ENCODE results near the gene HOXA6.

The HOXA6 gene

GRCh38 chr7:27160546-27161213 lies 13.1 kb upstream of the HOXA6 start:
- no peak for DNase-seq

GRCh38 chr7:27160145-27160545 lies 12.6 kb upstream of the HOXA6 start:
- DNase-seq: no peak

DNA sequence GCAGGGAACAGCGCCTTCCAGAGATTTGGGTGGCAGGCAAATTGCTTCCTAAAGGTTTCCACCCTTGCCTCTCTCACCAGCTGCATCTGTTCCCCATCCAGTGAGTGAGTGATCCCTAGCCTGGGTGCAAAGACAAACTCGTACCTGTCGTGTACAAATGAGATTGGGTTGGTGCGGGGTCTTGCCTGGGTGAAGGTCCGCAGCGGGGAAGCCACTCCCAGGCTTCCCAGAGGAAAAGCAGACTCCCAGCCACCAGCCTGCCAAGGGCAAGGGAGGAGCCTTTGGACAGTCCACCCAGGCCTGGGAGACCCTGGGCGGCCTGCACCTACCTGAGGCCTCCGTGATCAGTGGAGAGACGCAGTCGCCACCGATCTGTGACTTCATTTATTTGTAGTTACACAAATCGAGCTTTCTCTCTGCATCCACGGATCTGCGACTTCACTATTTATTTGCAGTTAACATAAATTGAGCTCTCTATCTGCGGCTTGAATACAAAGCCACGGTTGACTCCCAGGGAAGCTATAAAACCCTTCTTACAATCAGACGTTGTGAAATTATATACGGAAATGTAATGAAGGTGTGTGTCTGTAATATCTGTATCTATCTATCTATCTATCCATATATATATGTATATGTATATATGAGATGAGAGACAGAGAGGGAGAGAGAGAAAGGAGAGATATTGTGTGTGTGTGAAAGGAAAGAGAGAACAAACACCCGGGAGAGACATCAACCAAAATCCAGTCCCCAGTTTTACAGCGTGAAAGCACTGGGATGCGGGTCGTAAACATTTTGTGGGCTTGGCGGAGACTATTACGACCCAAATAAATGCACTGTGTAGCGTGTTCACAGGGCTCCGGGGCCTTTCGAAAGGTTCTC lies 11.9 kb upstream of the HOXA6 start:
- no peak for DNase-seq

- DNase-seq: no peak
Observed at GRCh38 chr7:27158436-27159265, 11.1 kb upstream of the HOXA6 start.

DNA sequence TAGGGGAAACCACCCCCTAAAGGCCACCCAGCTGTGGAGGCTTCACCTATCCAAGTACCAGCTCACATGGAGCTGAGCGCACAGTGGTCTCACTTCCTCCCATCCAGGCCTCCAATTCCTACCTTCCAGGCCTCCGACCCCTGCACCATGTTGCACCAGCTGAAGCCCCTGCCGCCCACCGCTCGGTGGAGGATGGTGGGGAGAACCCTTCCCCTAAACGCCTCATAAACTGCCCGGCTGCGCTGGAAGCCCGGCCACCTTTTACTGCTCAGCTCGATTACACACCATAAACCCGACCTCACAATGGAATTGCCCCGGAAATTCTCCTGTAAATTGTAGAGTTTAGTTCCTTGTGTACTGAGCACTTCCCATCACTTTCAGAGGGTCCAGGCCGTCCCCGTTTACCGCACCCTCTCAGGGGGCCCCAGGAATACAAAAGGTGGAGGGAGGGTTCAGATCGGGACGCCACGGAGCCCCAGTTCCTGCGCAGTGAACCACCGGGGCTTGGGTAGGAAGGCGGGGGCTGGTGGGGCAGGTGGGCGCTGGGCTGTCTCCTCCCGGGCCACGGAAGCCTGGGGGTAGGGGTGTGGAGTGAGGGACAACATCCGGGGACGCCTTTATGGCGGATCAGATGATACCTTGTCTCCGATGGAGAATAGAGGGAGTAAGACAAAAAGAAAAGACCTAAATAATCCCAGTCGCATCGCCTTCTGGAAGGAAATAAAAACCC lies 10.3 kb upstream of the HOXA6 start:
- DNase-seq: no peak

DNA sequence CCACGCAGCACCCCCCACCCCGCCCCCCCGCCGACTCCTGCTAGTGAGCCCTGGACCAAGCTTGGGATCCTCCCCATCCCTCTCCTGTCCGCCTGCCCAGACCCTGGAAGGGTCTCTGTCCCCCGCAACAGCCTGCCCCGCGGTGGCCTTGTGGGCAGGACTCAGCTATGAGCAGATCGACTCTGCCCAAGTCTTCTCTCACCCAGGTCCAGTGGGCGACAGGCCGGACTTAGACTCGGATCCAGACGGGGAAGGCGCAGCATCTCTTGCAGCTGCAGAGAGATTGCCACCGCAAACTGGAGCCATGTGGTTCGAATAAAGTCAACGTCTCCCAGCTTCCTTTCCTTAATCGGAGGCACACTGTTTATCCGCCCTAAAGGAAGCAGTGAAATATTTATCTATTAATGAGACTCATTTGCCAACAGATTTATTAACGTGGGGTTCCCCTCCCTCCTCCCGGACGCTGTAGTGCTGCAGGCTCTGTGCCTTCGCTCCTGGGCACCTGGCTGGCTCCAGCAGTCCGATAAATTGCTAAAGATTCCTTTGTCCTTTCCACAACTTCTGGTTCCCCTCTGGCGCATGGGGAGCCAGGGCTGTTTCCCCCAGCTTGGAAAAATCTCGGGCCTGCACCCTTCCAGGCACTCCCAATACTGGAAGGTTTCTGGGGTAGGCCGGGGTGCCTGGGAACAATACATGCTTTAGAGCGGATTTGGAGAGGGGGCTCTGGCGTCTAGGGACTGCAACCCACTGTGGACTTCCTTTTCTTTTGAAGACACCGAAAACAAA lies 9.5 kb upstream of the HOXA6 start:
- no peak for DNase-seq

- no peak for DNase-seq
Observed at GRCh38 chr7:27156508-27156898, 8.9 kb upstream of the HOXA6 start, which contains the start of gene HOXA7. TSS of gene HOXA7 (minus strand) at chr7:27156675. CDS start at chr7:27156545, 130 bp downstream.

DNA sequence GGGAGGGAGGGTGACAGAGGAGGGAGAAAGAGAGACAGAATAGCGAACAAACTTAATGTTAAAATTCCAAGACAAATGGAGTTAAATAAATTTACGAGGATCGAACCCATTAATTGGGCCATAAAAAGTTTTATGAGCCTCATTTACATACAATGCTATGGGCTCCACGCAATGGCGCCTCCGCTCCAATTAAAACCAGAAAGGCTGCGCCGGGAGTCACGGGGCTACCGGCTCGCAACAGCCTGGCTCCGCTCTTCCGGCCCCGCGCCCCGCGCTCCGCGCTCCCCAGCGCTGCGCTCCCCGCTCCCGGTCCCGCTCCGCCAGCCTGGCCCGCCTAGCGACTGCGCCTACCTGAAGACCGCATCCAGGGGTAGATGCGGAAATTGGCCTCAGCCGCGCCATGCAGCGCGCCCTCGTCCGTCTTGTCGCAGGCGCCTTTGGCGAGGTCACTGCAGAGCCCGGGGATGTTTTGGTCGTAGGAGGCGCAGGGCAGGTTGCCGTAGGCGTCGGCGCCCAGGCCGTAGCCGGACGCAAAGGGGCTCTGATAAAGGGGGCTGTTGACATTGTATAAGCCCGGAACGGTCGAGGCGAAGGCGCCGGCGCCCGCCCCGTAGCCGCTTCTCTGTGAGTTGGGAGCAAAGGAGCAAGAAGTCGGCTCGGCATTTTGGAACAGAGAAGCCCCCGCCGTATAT lies 8.4 kb upstream of the HOXA6 start:
- no peak for DNase-seq

GRCh38 chr7:27154901-27155815 lies 7.6 kb upstream of the HOXA6 start:
- no peak for DNase-seq

- DNase-seq: no peak
Observed at GRCh38 chr7:27154369-27154768, 6.8 kb upstream of the HOXA6 start.

DNA sequence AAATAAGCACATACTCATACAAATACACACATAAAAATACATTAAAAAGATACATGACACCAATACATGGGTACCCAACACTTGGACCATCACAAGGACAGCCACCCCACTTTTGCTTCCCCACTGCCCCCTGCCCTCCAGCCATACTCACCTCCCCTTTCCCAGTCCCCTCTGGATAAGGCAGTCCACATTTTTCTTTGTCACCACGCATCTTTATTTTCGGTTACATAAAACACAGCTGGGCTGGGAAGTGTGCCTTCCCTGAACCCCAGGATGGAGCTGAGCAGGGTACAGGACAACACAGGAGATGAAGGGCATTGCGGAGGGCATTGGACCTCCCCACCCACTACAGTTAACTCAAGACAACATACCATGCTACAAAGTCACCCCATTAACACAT lies 6.0 kb upstream of the HOXA6 start:
- DNase-seq: no peak

DNA sequence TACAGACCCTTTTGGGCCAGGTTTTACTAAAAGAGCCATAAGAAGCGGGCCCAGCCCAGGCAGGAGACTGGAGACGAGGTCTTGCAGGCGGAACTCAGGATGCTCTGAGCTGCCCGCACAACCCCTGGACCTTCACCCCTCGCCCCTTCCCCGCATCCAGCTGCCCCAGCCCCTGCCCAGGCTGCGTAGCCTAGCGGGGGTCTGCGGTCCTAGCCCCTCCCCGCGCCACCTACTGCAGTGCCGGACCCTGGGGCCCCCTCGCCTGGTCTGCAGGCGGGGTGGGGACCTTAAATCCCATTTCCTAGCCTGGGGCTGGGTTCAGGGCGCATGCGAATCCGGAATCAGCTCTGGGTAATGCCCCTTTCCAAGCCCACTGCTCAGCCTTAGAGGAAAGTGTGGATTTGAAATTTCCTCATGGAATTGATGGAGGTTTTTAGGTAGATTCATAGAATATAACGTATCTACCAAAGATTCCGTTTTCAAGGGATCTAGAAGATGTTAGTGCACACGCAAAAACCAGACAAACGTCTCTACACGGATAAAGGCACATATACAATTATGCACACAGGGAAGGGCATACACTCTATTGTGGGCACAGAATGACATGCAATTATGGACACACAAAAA lies 5.4 kb upstream of the HOXA6 start:
- no peak for DNase-seq

DNA sequence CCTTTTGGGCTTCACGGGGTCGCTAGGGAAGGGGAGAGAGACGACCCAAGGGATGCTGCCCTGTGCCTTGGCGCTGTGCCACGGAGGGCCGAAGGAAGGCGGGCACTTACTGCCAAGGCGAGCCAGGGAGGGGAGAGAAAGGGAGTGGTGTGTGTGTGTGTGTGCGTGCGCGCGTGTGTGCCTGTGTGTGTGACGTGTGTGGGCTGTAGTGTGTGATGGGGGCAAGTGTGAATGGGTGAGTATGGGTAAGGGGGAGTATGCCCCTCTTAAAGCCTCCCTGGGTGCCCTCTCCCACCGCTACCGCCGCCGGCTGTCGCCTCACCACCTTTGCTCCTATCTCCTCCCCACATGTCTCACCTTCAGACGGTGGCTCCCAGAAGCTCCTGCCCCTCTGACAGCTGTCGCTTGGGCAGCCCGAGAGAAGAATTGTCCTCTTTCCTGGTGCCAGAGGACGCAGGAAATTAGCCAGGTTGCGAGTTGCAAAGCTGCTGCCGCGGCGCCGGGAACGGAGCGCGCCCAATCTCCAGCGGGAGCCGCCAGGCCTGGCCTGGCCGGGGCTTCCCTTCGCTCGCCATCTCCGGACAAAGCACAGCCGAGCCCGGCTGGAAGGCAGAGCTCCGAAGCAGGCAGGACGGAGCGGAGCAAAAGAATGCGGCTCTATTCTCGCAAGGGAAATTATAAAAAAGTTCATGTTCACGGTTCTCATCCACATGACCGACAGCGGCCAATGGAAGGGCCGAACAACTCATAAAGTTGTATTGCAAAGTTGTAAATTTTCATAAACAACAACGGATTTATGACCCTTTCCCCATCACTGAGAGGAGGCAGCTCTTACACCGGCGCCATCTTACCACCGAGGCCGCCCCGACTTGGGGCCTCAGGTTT lies 4.6 kb upstream of the HOXA6 start, which contains the start of gene HOXA3:
TSS of gene HOXA3 (minus strand) at position 653 of the 885 bp plus-strand sequence. CDS start 41,943 bp downstream, outside the sequence.
- no peak for DNase-seq

DNA sequence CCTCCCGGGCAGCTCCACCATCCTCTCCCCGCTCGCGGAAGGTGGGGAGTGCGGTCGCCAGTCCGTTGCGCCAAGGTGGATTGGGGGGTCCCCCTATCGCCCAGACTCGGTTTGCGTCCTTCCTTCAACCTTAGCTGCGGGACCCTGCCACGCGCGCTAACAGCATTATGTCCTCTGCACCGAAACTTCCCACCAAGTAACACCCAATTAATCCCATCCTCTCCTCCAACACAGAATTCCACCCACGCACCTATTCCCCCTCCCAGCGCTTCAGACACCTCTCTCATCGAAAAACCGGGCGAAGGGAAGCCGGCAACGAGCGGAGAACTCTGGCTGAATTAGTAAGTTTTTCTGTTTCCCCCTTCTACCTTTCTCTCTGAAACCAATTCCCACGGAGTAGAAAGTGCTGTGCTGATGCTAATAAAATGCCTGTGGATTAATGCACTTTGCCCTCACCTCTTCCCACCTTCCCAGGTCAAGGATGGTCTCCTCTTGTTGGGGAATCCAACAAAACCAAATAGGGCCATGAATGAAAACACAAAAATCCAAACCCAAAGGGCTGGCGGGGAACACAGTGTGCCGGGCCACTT lies 3.9 kb upstream of the HOXA6 start:
- no peak for DNase-seq

GRCh38 chr7:27150568-27151340 lies 3.2 kb upstream of the HOXA6 start:
- no peak for DNase-seq

- DNase-seq: no peak
Observed at GRCh38 chr7:27149842-27150567, 2.4 kb upstream of the HOXA6 start.
